KMS-11 (cell line): ENCODE results near the gene SLC36A2.

ENCODE experiments used
- H2AFZ ChIP-seq: fragments of 200-600 bp; sonication (generic); 2 replicates; pipeline ENCODE4 v1.6.1; 2016; ENCODE audit warnings: antibody characterized with exemption, mixed run types, low read depth
- H3K27ac ChIP-seq: fragments of 200-600 bp; sonication (generic); 2 replicates; pipeline ENCODE4 v1.6.1; 2016; ENCODE audit warnings: mild to moderate bottlenecking, mixed run types
- H3K27me3 ChIP-seq: fragments of 200-600 bp; sonication (generic); 2 replicates; pipeline ENCODE4 v1.6.1; 2017; ENCODE audit warnings: mild to moderate bottlenecking, low read depth, mixed run types, moderate library complexity; ENCODE audit not compliant: insufficient read depth
- H3K36me3 ChIP-seq: fragments of 200-600 bp; sonication (generic); 2 replicates; pipeline ENCODE4 v1.6.1; 2017; ENCODE audit warnings: mild to moderate bottlenecking, mixed run types; ENCODE audit not compliant: insufficient read depth
- H3K4me1 ChIP-seq: fragments of 200-600 bp; sonication (generic); 2 replicates; pipeline ENCODE4 v1.6.1; 2016; ENCODE audit warnings: mild to moderate bottlenecking, low read depth, mixed run types; ENCODE audit not compliant: poor library complexity, severe bottlenecking
- H3K4me2 ChIP-seq: fragments of 200-600 bp; sonication (generic); 2 replicates; pipeline ENCODE4 v1.7.0; 2016; ENCODE audit warnings: mild to moderate bottlenecking, mixed run types
- H3K4me3 ChIP-seq: fragments of 200-600 bp; sonication (generic); IDR thresholded peaks from 2 replicates; pipeline ENCODE4 v1.6.1; 2017; ENCODE audit warnings: low read depth, low read length, mixed read lengths; ENCODE audit not compliant: insufficient read depth
- H3K79me2 ChIP-seq: fragments of 200-600 bp; sonication (generic); 2 replicates; pipeline ENCODE4 v1.6.1; 2016; ENCODE audit warnings: low read depth, mixed run types; ENCODE audit not compliant: insufficient read depth
- H3K9ac ChIP-seq: fragments of 200-600 bp; sonication (generic); 2 replicates; pipeline ENCODE4 v1.6.1; 2016; ENCODE audit warnings: mild to moderate bottlenecking, mixed run types
- H4K20me1 ChIP-seq: fragments of 200-600 bp; sonication (generic); 2 replicates; pipeline ENCODE4 v1.6.1; 2016; ENCODE audit warnings: mild to moderate bottlenecking, mixed run types; ENCODE audit not compliant: insufficient read depth
- TF ChIP-seq, protein P1 (sequence below): fragments of 200-600 bp; sonication (generic); conservative IDR thresholded peaks from 2 replicates; pipeline ENCODE4 v1.6.1; 2017; ENCODE audit warnings: low read depth, mild to moderate bottlenecking, antibody characterized with exemption, low read length, moderate library complexity, mixed read lengths

SLC36A2 gene

DNA sequence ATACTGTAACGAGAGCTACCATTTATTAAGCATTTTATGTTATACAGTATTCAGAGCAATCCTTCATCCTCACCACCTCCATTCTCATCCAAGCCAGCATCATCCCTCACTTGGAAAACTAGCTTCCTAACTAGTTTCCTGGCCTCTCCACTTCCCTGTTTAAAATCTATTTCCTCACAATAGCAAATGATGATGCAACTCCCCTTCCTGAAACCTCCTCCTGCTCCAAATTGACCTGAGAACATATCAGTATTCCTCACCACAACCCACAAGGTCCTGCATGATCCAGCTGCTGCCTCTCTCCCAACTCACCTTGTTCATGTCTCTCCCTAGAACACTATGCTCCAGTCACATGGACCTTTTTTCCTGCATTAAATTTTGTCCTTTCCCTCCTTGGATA, 4.3 kb upstream of the SLC36A2 start:
- Histone ChIP-seq H3K4me1 (no peaks in the 10 kb centered on the region), H3K36me3 (no peaks in the 10 kb centered on the region), H3K4me3 (no peak overlapping the region), H3K27me3 (no peaks in the 10 kb centered on the region), H3K4me2 (no peak overlapping the region), H4K20me1 (no peaks in the 10 kb centered on the region), H2AFZ (no peak overlapping the region), H3K79me2 (no peaks in the 10 kb centered on the region), H3K9ac (no peak overlapping the region), H3K27ac (no peak overlapping the region)
- TF ChIP-seq, protein P1, sequence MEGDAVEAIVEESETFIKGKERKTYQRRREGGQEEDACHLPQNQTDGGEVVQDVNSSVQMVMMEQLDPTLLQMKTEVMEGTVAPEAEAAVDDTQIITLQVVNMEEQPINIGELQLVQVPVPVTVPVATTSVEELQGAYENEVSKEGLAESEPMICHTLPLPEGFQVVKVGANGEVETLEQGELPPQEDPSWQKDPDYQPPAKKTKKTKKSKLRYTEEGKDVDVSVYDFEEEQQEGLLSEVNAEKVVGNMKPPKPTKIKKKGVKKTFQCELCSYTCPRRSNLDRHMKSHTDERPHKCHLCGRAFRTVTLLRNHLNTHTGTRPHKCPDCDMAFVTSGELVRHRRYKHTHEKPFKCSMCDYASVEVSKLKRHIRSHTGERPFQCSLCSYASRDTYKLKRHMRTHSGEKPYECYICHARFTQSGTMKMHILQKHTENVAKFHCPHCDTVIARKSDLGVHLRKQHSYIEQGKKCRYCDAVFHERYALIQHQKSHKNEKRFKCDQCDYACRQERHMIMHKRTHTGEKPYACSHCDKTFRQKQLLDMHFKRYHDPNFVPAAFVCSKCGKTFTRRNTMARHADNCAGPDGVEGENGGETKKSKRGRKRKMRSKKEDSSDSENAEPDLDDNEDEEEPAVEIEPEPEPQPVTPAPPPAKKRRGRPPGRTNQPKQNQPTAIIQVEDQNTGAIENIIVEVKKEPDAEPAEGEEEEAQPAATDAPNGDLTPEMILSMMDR = no peak

DNA sequence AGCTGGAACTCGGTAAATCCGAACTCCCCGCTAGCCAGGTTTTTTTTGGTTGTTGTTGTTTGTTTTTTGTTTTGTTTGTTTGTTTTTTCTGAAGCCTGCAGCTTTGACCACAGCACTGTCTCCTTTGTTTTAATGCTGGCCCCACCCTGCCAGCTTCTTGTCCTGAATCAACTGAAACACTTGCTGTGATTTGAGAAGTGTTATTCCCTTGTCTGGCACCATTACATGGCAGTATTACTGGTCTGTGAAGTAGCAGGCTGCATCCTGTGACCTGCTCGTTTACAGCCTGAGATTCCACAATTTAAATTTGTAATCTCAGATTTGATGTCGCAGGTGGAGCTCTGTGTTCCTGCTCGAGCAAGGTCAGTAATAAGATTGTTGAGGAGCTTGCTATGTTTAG, 1.4 kb upstream of the SLC36A2 start:
- Histone ChIP-seq H3K27me3 (no peaks in the 10 kb centered on the region), H3K4me2 (no peak overlapping the region), H3K4me1 (no peaks in the 10 kb centered on the region), H4K20me1 (no peaks in the 10 kb centered on the region), H3K27ac (no peak overlapping the region), H3K9ac (no peak overlapping the region), H2AFZ (no peak overlapping the region), H3K4me3 (no peak overlapping the region), H3K36me3 (no peaks in the 10 kb centered on the region), H3K79me2 (no peaks in the 10 kb centered on the region)
- TF ChIP-seq, protein P1 = no peak

DNA sequence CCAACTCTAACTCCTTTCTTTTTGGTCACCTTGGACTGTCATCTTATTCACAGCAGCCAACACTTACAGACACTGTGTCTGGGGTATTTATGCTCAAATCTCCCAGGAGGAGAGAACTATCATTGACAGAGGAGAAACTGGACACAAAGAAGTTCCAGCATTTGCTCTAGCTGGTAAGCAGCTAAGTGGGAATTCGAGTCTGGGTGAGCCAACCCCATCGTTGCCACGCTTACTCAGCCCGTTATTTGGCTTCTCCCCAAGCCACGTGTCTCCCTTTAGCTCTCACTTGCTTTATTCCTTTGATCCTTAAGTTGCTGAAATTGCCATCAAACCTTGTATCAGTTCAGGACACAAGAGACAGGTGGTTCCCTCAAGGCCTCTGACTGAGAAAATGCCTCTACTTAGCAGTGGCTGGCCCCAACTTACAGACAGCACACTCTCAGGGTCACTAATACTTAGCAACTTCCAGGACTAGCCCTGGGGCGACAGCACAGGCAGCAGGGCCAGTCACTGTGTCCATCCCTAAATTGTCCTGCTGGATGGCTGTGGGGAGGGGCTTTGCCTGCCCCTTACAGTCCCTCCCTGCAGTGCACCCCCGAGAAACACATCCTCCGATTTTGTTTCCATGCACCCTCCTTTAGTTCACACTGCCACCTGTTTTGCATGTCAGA, 1.4 kb downstream of the SLC36A2 start:
- Histone ChIP-seq H3K36me3 (no peaks in the 10 kb centered on the region), H3K4me2 (no peak overlapping the region), H3K79me2 (no peaks in the 10 kb centered on the region), H3K9ac (no peak overlapping the region), H3K27me3 (no peaks in the 10 kb centered on the region), H4K20me1 (no peaks in the 10 kb centered on the region), H3K27ac (no peak overlapping the region), H2AFZ (no peak overlapping the region), H3K4me1 (no peaks in the 10 kb centered on the region), H3K4me3 (no peak overlapping the region)
- TF ChIP-seq, protein P1 = no peak

DNA sequence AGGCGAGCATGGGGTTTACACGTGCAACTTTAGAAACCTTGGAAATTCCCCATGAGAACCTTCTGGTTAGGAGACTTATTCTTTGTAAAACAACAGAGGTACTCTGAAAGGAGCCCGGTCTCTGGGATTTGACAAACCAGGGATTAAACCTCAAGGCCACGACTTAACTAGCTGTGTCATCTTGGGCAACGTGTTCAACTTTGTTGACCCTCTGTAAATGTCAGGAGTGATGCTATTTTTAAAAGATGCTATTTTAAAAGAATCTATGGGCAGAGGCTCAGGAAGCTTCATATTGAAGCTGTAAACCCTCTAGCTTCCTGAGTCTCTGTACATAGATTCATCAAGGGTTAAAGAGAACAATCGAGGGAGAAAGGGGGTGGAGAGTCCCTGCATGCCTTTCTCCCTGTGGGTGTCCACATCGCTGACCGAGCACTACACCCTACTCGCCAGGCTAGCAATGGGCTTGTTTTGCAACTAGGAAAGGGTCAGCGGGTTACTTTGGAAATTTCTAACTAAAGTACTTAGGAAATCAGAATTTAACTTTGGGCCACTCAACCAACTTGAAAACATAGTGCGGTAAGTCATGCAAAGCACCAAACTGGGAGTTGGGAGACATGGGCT, 2.1 kb downstream of the SLC36A2 start:
- no peak overlapping the region for H3K4me3 ChIP-seq
- no peaks in the 10 kb centered on the region for H3K36me3 ChIP-seq
- no peak overlapping the region for H3K4me2 ChIP-seq
- TF ChIP-seq, protein P1 = no peak
- no peak overlapping the region for H3K27ac ChIP-seq
- H4K20me1 ChIP-seq = no peaks in the 10 kb centered on the region
- no peaks in the 10 kb centered on the region for H3K79me2 ChIP-seq
- H2AFZ ChIP-seq = no peak overlapping the region
- no peaks in the 10 kb centered on the region for H3K4me1 ChIP-seq
- no peak overlapping the region for H3K9ac ChIP-seq
- no peaks in the 10 kb centered on the region for H3K27me3 ChIP-seq
